PC-3 (cell line): ENCODE results near the gene TBX3. TPM values are rescaled to one million over a fixed set of nuclear protein-coding genes. Genes with fewer than 3 reads are reported as not detected.

Source experiments
- ATAC-seq: fragments of 200-7000 bp; cut with Tn5 transposase; 2 replicates; pipeline ENCODE4 v1.9.1; 2020; ENCODE audit warnings: mild to moderate bottlenecking, moderate library complexity
- Bru-seq: library from RNA; stranded (reverse); fragments of 400-500 nt; gene quantifications from one replicate; lab custom pipeline; 2021; lab: Mats Ljungman, UMichigan
- BruChase-seq, 2 experiments: library from RNA; stranded (reverse); fragments of 400-500 nt; gene quantifications; one replicate each; lab custom pipeline; 2021; lab: Mats Ljungman, UMichigan
- BruUV-seq: library from RNA; stranded (reverse); fragments of 400-500 nt; replicated peaks from 2 replicates; lab custom pipeline; 2021; lab: Mats Ljungman, UMichigan
- CTCF ChIA-PET: fragments of 300-600 bp; sonication (Branson Sonifier 250); formaldehyde crosslinking; loops from one replicate; lab custom pipeline; 2022; ENCODE audit warnings: antibody characterized with exemption; lab: Charles Lee
- POLR2A ChIA-PET: fragments of 300-600 bp; sonication (Branson Sonifier 250); formaldehyde crosslinking; loops from one replicate; lab custom pipeline; 2022; ENCODE audit warnings: antibody characterized with exemption; ENCODE audit not compliant: unreplicated experiment; lab: Charles Lee
- DNase-seq: peaks from one replicate; pipeline ENCODE4 v3.0.0-alpha.2; 2015
- H2AFZ ChIP-seq: fragments of 300-600 bp; sonication (generic); 2 replicates; pipeline ENCODE4 v1.6.0; 2016; ENCODE audit warnings: antibody characterized with exemption, low read length
- H3F3A ChIP-seq: fragments of 300-600 bp; sonication (generic); one replicate; pipeline ENCODE4 v1.6.0; 2017; ENCODE audit warnings: antibody characterized with exemption, low read length, control low read depth, mild to moderate bottlenecking; ENCODE audit not compliant: unreplicated experiment
- H3K27ac ChIP-seq: fragments of 300-600 bp; sonication (generic); 2 replicates; pipeline ENCODE4 v1.5.1; 2016; ENCODE audit warnings: mild to moderate bottlenecking, low read length
- H3K27me3 ChIP-seq: fragments of 300-600 bp; sonication (generic); 2 replicates; pipeline ENCODE4 v1.6.1; 2016; ENCODE audit warnings: low read length, mixed read lengths
- H3K36me3 ChIP-seq: fragments of 300-600 bp; sonication (generic); 2 replicates; pipeline ENCODE4 v1.6.1; 2016; ENCODE audit warnings: low read depth, mixed run types, low read length, mixed read lengths
- H3K4me1 ChIP-seq: fragments of 300-600 bp; sonication (generic); 2 replicates; pipeline ENCODE4 v1.5.1; 2016; ENCODE audit warnings: low read length; ENCODE audit not compliant: insufficient read depth
- H3K4me2 ChIP-seq: fragments of 300-600 bp; sonication (generic); 2 replicates; pipeline ENCODE4 v1.6.0; 2016; ENCODE audit warnings: low read length
- H3K4me3 ChIP-seq: fragments of 300-600 bp; sonication (generic); 2 replicates; pipeline ENCODE4 v1.5.1; 2016; ENCODE audit warnings: mild to moderate bottlenecking, low read length, mixed read lengths
- H3K79me2 ChIP-seq: fragments of 300-600 bp; sonication (generic); 2 replicates; pipeline ENCODE4 v1.6.1; 2017; ENCODE audit warnings: low read length, mixed read lengths
- H3K9ac ChIP-seq: fragments of 300-600 bp; sonication (generic); 2 replicates; pipeline ENCODE4 v1.6.0; 2016; ENCODE audit warnings: mild to moderate bottlenecking, low read length
- H3K9me2 ChIP-seq: fragments of 300-600 bp; sonication (generic); replicated peaks from 2 replicates; pipeline ENCODE4 v1.6.1; 2016; ENCODE audit warnings: mixed run types, low read length, mixed read lengths
- H3K9me3 ChIP-seq: fragments of 300-600 bp; sonication (generic); 2 replicates; pipeline ENCODE4 v1.6.1; 2016; ENCODE audit warnings: low read length, mixed read lengths
- H4K20me1 ChIP-seq: fragments of 300-600 bp; sonication (generic); 2 replicates; pipeline ENCODE4 v1.6.1; 2016; ENCODE audit warnings: low read length, mixed read lengths
- CTCF ChIP-seq: fragments of 300-600 bp; sonication (generic); conservative IDR thresholded peaks from 2 replicates; pipeline ENCODE4 v1.5.1; 2017; ENCODE audit warnings: antibody characterized with exemption, low read depth, mild to moderate bottlenecking, low read length
- EZH2 ChIP-seq: fragments of 300-600 bp; sonication (generic); IDR thresholded peaks from one replicate; pipeline ENCODE4 v1.6.1; 2017; ENCODE audit warnings: antibody characterized with exemption, mild to moderate bottlenecking, low read length; ENCODE audit not compliant: unreplicated experiment
- EZH2phosphoT487 ChIP-seq: fragments of 300-600 bp; sonication (generic); IDR thresholded peaks from 2 replicates; pipeline ENCODE4 v1.6.1; 2018; ENCODE audit warnings: mild to moderate bottlenecking, antibody characterized with exemption, low read length, borderline replicate concordance
- intact Hi-C: fragments of 100-400 bp; cut with micrococcal nuclease; formaldehyde crosslinking; loops from 2 replicates; pipeline ENCODE4 v1.9.0; 2023
- long read RNA-seq: library from polyadenylated mRNA; unstranded; transcript quantifications from one replicate; pipeline ENCODE4 v2.0.0, GENCODE V29; 2021; ENCODE audit not compliant: unreplicated experiment
- total RNA-seq: library from RNA; depleted of rRNA; stranded (reverse); fragments of >200 nt; gene quantifications from 2 replicates; pipeline ENCODE4 v1.2.3, GENCODE V29; 2014; rRNA removed

TBX3 gene
- total RNA-seq (89.4 and 123 TPM in 2 replicates), Bru-seq, nascent RNA (percentile 98 among the genes with signal in this experiment), BruChase-seq, experiment 1, labeled RNA remaining after a 6-hour chase (percentile 96 among the genes with signal in this experiment), BruChase-seq, experiment 2, labeled RNA remaining after a 2-hour chase (percentile 98 among the genes with signal in this experiment)
- long read RNA-seq, full-length matches to known transcripts = 5 of 128 reads
- long read RNA-seq, partial matches to known transcripts = 120 of 128 reads
- long read RNA-seq, other reads (novel, unspliced or antisense) = 3 of 128 reads

DNA sequence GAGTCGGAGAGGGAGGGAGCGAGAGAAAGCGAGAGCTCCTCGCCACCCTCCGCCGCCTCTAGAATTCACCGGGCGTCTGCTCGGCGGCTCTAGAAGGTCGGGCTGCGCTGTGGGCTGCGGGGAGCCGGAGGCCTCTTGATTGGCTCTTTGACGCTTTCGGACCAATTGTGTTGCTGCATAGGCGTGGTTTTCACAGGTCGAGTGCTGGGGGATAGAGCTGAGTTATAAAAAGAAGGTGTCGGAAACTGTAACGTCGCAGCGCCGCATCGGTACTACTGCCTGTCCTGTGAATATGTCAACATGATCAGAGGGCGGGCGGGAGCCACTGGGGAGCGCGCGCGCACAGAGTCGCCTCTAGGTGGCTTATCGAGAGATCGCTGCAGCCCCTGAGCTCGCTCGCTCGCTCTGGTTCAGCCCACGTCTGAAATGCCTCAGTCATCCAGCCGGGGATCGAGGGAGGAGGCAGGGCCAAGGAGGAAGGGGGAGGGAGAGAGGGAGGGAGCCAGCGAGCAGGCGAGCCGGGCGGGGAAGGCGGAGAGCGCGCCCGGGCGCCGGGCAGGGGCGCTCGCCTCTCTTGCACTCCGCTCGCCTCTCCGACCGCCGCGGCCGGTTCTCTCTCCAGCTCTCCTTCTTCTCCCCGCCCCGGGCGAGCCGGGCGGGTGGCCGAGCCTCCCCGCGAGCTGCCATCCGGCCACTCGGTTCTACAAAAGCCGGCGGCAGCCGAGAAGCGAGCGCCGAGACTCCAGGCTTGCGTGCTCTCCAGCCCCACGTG lies at the start of gene TBX3:
Gene TBX3, minus strand, starts transcription at position 78 of the 772 bp plus-strand sequence. CDS start 975 bp downstream, outside the sequence.
- DNase-seq = peak; percentile 99
- Histone ChIP-seq H3K9me3 (no peaks in the 10 kb centered on the region), H3F3A (no peaks in the 10 kb centered on the region), H3K9ac (peak within 1 kb of the TSS; percentile 97), H3K79me2 (peaks cover 61% of the 10 kb centered on the region), H3K27me3 (no peaks in the 10 kb centered on the region), H3K4me2 (peak within 1 kb of the TSS; percentile 99), H4K20me1 (peaks cover 44% of the 10 kb centered on the region), H3K36me3 (peaks cover 33% of the 10 kb centered on the region), H3K4me1 (peaks cover 15% of the 10 kb centered on the region), H3K9me2 (no peaks in the 10 kb centered on the region), H2AFZ (peak within 1 kb of the TSS; percentile 62), H3K27ac (peak within 1 kb of the TSS; percentile 95), H3K4me3 (peak within 1 kb of the TSS; percentile 94)
- ATAC-seq = peak; percentile 82
- BruUV-seq = no TSS peak
- intact Hi-C loops = loop anchor here (1.0 to 5.0 kb wide), 12 partner anchors 84 to 714 kb away; no protein-coding TSS in a partner anchor
- no peak; the same call in 1 of the 2 replicates for TF ChIP-seq EZH2phosphoT487
- peak; percentile 79 for TF ChIP-seq CTCF
- no peak for TF ChIP-seq EZH2
- CTCF ChIA-PET = interaction anchor here (0.5 to 1.7 kb wide), 32 partner anchors 14 to 1071 kb away, joined by 3 to 28 read pairs (median 4); no protein-coding TSS in a partner anchor
- POLR2A ChIA-PET = interaction anchor here (0.5 to 1.5 kb wide), 34 partner anchors 9 to 1069 kb away, joined by 3 to 41 read pairs (median 6); no protein-coding TSS in a partner anchor

DNA sequence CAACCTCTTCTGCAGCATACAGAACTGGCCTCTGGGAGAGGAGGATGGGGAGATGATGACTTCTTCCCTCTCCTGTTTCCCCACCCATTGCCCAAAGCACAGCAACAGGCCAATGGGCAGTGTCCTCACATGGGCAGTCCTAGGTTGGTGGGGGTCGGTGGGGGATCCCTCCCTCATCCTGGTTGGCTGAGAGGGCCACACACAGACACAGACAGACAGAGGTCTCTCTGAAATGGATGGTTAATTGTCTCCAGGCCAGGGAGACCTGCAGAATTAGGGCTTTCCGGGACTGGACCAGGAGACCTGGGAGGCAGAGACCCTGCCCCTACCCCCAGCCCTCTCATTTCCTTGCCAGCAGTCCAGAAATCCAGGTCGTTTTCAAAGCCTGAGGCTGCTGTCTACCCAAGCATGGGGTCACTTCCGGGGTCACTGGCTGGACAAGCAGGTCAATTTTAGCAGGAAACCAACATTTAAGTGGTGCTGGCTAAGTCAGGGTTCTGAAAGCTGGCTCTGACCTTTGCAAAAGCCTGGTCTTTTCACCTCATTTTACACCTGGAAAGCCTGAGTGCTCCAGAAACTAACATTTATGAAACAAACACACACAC lies 48.6 kb upstream of the TBX3 start:
- Histone ChIP-seq H3F3A (no peaks in the 10 kb centered on the region), H3K4me2 (no peak overlapping the region), H4K20me1 (no peaks in the 10 kb centered on the region), H3K79me2 (no peaks in the 10 kb centered on the region), H3K27me3 (no peaks in the 10 kb centered on the region), H2AFZ (no peak overlapping the region), H3K4me1 (peaks cover 7% of the 10 kb centered on the region; the same call in 1 of the 2 replicates), H3K27ac (no peak overlapping the region), H3K9ac (no peak overlapping the region), H3K9me3 (no peaks in the 10 kb centered on the region), H3K9me2 (no peaks in the 10 kb centered on the region), H3K36me3 (no peaks in the 10 kb centered on the region), H3K4me3 (no peak overlapping the region)
- DNase-seq (no peak), ATAC-seq (no peak)
- TF ChIP-seq EZH2phosphoT487 (no peak), CTCF (no peak), EZH2 (no peak)
- ChIA-PET POLR2A (no interaction called here), CTCF (no interaction called here)
- no TSS peak for BruUV-seq
- intact Hi-C loops = no loop called here
